BLaER1 treated with 17β-estradiol and CSF1 and Interleukin-3, amounts not matched to agents 10 nM and 100 nM (cell line): ENCODE data around the gene WDR45B.

Experiments used
- H3K27ac ChIP-seq, 11 experiments: shearing (Covaris generic); formaldehyde crosslinking; 2 replicates each; pipeline ENCODE4 v1.8.1; 2022
- H3K27me3 ChIP-seq, 11 experiments: shearing (Covaris generic); formaldehyde crosslinking; 2 replicates each; pipeline ENCODE4 v1.8.1; 2022
- H3K36me3 ChIP-seq, 11 experiments: shearing (Covaris generic); formaldehyde crosslinking; 2 replicates each; pipeline ENCODE4 v1.8.1; 2022
- H3K4me1 ChIP-seq, 10 experiments: shearing (Covaris generic); formaldehyde crosslinking; 2 replicates each; pipeline ENCODE4 v1.8.1; 2022
- H3K4me2 ChIP-seq, 11 experiments: shearing (Covaris generic); formaldehyde crosslinking; 2 replicates each; pipeline ENCODE4 v1.8.1; 2022
- H3K4me3 ChIP-seq, 10 experiments: shearing (Covaris generic); formaldehyde crosslinking; 2 replicates each; pipeline ENCODE4 v1.8.1; 2022
- H3K9ac ChIP-seq, 11 experiments: shearing (Covaris generic); formaldehyde crosslinking; 2 replicates each; pipeline ENCODE4 v1.8.1; 2022
- H3K9me3 ChIP-seq, 11 experiments: shearing (Covaris generic); formaldehyde crosslinking; replicated peaks in 1 of 11; 2 replicates each; pipeline ENCODE4 v1.8.1; 2022
- H4K20me1 ChIP-seq, 11 experiments: shearing (Covaris generic); formaldehyde crosslinking; 2 replicates each; pipeline ENCODE4 v1.8.1; 2022
- Cebpa-rat ChIP-seq, 11 experiments: shearing (Covaris generic); IDR thresholded peaks; 2 replicates each; pipeline ENCODE4 v1.8.1; 2022

WDR45B gene

DNA sequence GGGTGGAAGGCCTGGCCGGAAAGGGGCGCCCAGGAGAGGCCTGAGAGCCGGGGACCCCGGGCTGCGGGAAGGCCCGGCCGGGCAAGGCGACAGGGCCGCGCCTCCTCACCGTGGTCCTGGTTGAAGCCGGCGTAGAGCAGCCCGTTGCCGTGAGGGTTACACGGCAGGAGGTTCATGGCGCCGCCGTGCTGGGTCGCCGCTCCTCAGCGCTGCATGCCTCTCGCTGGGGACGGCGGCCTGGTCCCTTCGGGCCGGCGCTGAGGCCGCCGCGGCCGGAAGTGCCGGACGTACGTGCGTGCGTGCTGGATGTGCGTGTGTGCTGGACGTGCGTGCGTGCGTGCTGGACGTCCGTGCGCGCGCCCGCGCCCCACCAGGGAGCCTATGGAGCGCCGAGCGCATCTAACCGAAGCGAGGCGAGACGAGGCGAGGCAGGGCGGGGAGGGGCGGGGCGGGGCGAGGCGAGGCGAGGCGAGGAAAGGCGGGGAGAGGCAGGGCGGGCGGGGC lies at the start of gene WDR45B:
WDR45B (minus strand) TSS at position 280 of the 504 bp plus-strand sequence; CDS start at position 176, 104 bp downstream.
- no peaks in the 10 kb centered on the region for H3K27me3 ChIP-seq
- H3K36me3 ChIP-seq, result peaks cover 15 to 33% (median 24%) of the 10 kb centered on the region in 11 experiments
- H3K9ac ChIP-seq, result peak within 1 kb of the TSS; percentile 93 to 99 (median 96)
- H3K4me2 ChIP-seq, result peak within 1 kb of the TSS; percentile 92 to 100 (median 98)
- H3K9me3 ChIP-seq, result no peaks in the 10 kb centered on the region
- H3K27ac ChIP-seq, result peak within 1 kb of the TSS; percentile 88 to 96 (median 94)
- H3K4me3 ChIP-seq, result peak within 1 kb of the TSS; percentile 81 to 100 (median 96)
- TF ChIP-seq Cebpa-rat (IDR thresholded peaks at IDR 0.05), result no peak
- peaks cover 45 to 50% (median 49%) of the 10 kb centered on the region in 11 experiments; a peak in 21 of 22 replicates for H4K20me1 ChIP-seq
- peaks cover 26 to 35% (median 31%) of the 10 kb centered on the region in 10 experiments for H3K4me1 ChIP-seq

- Histone ChIP-seq H3K27me3 (peaks cover 25 to 50% (median 31%) of the 10 kb centered on the region in 11 experiments), H3K36me3 (peaks cover 0 to 28% (median 12%) of the 10 kb centered on the region in 11 experiments; a peak in 12 of 22 replicates), H3K4me2 (peak overlapping the region; percentile 89 to 96 (median 94)), H3K4me3 (peak overlapping the region; percentile 56 to 76 (median 64)), H3K9ac (peak overlapping the region; percentile 42 to 78 (median 66); a peak in 21 of 22 replicates), H4K20me1 (peaks cover 0 to 18% (median 12%) of the 10 kb centered on the region in 11 experiments; a peak in 10 of 22 replicates), H3K27ac (no peak overlapping the region; a peak in 1 of 22 replicates), H3K4me1 (peaks cover 7 to 38% (median 23%) of the 10 kb centered on the region in 10 experiments; a peak in 19 of 20 replicates), H3K9me3 (peaks cover 32 to 43% (median 40%) of the 10 kb centered on the region in 11 experiments)
- no peak for TF ChIP-seq Cebpa-rat (IDR thresholded peaks at IDR 0.05)
Observed at GRCh38 chr17:82697808-82698064, 49.5 kb upstream of the WDR45B start.

GRCh38 chr17:82696916-82697807 lies 48.9 kb upstream of the WDR45B start:
- H4K20me1 ChIP-seq, result peaks cover 0 to 18% (median 12%) of the 10 kb centered on the region in 11 experiments; a peak in 10 of 22 replicates
- H3K9ac ChIP-seq, result peak overlapping the region; percentile 42 to 78 (median 66); a peak in 21 of 22 replicates
- H3K4me1 ChIP-seq, result peaks cover 7 to 38% (median 27%) of the 10 kb centered on the region in 10 experiments; a peak in 19 of 20 replicates
- no peak overlapping the region; a peak in 1 of 22 replicates for H3K27ac ChIP-seq
- H3K4me2 ChIP-seq, result peak overlapping the region; percentile 89 to 96 (median 94)
- peaks cover 25 to 50% (median 31%) of the 10 kb centered on the region in 11 experiments for H3K27me3 ChIP-seq
- peaks cover 0 to 28% (median 12%) of the 10 kb centered on the region in 11 experiments; a peak in 12 of 22 replicates for H3K36me3 ChIP-seq
- H3K9me3 ChIP-seq, result peaks cover 32 to 43% (median 40%) of the 10 kb centered on the region in 11 experiments
- H3K4me3 ChIP-seq, result peak overlapping the region; percentile 56 to 76 (median 64)
- no peak for TF ChIP-seq Cebpa-rat (IDR thresholded peaks at IDR 0.05)

- peaks cover 11 to 45% (median 36%) of the 10 kb centered on the region in 10 experiments for H3K4me1 ChIP-seq
- TF ChIP-seq Cebpa-rat (IDR thresholded peaks at IDR 0.05), result no peak
Observed at GRCh38 chr17:82696259-82696658, 48.0 kb upstream of the WDR45B start.

DNA sequence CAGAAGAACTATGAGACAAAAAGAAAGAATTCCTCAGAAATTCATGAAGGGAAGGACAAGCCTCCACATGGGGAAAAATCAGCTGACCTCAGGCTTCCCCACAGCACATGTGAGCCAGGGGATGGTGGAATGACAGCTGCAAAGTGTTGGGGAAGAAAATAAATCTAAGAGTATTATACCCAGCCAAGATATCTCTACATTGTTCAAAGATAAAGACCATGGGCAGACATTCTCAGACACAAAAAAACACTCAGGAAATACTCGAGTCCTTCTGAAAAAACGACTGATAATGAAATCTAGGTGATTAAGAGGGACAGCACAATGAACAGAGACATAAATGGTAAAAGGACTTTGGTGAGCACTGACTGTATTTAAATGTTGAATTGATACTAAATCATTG lies 46.4 kb upstream of the WDR45B start:
- Histone ChIP-seq H3K36me3 (peaks cover 0 to 28% (median 12%) of the 10 kb centered on the region in 11 experiments; a peak in 12 of 22 replicates), H3K27me3 (peaks cover 25 to 44% (median 31%) of the 10 kb centered on the region in 11 experiments), H3K4me3 (peak overlapping the region in 1 of 10 experiments; percentile 19; a peak in 2 of 20 replicates), H3K4me1 (peaks cover 19 to 54% (median 50%) of the 10 kb centered on the region in 10 experiments), H3K4me2 (no peak overlapping the region), H3K9me3 (peaks cover 32 to 43% (median 40%) of the 10 kb centered on the region in 11 experiments), H3K27ac (no peak overlapping the region), H3K9ac (no peak overlapping the region), H4K20me1 (peaks cover 0 to 25% (median 13%) of the 10 kb centered on the region in 11 experiments; a peak in 10 of 22 replicates)
- TF ChIP-seq Cebpa-rat (IDR thresholded peaks at IDR 0.05), result no peak

More at GRCh38 chr17:82696259-82696658, 48.0 kb upstream of the WDR45B start:
- peak overlapping the region in 1 of 10 experiments; percentile 6; a peak in 1 of 20 replicates for H3K4me3 ChIP-seq
- H3K9ac ChIP-seq, result no peak overlapping the region
- no peak overlapping the region for H3K27ac ChIP-seq
- peaks cover 0 to 18% (median 12%) of the 10 kb centered on the region in 11 experiments; a peak in 10 of 22 replicates for H4K20me1 ChIP-seq
- H3K36me3 ChIP-seq, result peaks cover 0 to 28% (median 12%) of the 10 kb centered on the region in 11 experiments; a peak in 12 of 22 replicates
- peaks cover 32 to 43% (median 40%) of the 10 kb centered on the region in 11 experiments for H3K9me3 ChIP-seq
- H3K27me3 ChIP-seq, result peaks cover 25 to 50% (median 31%) of the 10 kb centered on the region in 11 experiments
- no peak overlapping the region for H3K4me2 ChIP-seq

DNA sequence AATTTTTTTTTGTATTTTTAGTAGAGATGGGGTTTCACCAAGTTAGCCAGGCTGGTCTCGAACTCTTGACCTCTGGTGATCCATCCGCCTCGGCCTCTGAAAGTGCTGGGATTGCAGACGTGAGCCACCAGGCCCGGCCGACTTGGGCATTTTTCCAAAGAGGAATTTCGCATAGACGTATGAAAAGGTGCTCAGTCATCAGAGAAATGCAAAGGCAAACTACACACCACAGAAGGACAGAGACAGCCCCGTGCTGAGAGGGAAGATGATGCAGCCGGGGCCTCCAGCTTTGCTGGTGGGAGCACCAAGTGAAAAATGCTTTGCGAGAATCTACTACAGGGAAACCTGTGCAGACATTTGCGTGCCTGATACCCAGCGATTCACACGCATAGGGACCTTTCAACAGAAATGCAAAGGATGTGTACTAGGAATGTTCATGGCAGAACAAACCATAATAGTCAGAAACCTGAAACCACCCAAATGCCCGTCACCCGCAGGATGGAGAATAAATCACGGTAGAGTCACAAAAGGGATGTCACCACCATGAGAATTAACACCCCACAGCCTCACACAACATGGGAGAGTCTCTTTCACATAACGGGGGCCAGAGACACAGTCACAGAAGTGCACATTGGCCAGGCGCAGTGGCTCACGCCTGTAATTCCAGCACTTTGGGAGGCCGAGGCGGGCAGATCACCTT lies 45.1 kb upstream of the WDR45B start:
- Histone ChIP-seq H3K9me3 (peaks cover 32 to 43% (median 40%) of the 10 kb centered on the region in 11 experiments), H4K20me1 (peaks cover 0 to 23% (median 13%) of the 10 kb centered on the region in 11 experiments; a peak in 10 of 22 replicates), H3K4me2 (peak overlapping the region in 3 of 11 experiments; percentile 87 to 94 (median 88); a peak in 5 of 22 replicates), H3K36me3 (peaks cover 0 to 28% (median 12%) of the 10 kb centered on the region in 11 experiments; a peak in 12 of 22 replicates), H3K4me1 (peaks cover 19 to 54% (median 45%) of the 10 kb centered on the region in 10 experiments), H3K27ac (no peak overlapping the region), H3K9ac (no peak overlapping the region), H3K27me3 (peaks cover 25 to 37% (median 31%) of the 10 kb centered on the region in 11 experiments), H3K4me3 (no peak overlapping the region)
- no peak for TF ChIP-seq Cebpa-rat (IDR thresholded peaks at IDR 0.05)

DNA sequence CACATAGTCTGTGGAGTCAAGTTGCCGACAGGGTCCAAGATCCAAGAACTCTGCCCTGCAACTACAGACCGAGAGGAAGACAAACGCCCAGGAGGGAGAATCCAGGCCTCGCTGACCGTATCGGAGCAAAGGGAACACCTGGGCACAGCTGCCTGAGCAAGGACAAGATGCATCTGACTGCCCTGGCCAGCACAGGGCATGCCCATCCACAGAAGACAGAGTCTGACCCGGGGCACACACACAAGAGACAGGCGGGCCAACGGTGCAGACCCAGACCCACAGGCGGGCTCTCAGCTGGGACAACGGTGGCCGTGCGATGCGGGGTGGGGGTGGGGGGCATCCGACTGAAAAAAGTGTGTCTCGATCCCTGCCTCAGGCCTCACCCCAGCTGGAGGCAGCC lies 44.0 kb upstream of the WDR45B start:
- H3K27ac ChIP-seq, result no peak overlapping the region
- peaks cover 0 to 28% (median 12%) of the 10 kb centered on the region in 11 experiments; a peak in 12 of 22 replicates for H3K36me3 ChIP-seq
- H3K4me2 ChIP-seq, result peak overlapping the region in 9 of 11 experiments; percentile 42 to 94 (median 86); a peak in 18 of 22 replicates
- H3K9me3 ChIP-seq, result peaks cover 32 to 43% (median 40%) of the 10 kb centered on the region in 11 experiments
- no peak overlapping the region for H3K4me3 ChIP-seq
- peaks cover 0 to 16% (median 6%) of the 10 kb centered on the region in 11 experiments; a peak in 9 of 22 replicates for H4K20me1 ChIP-seq
- peaks cover 12 to 49% (median 36%) of the 10 kb centered on the region in 10 experiments for H3K4me1 ChIP-seq
- H3K9ac ChIP-seq, result no peak overlapping the region
- no peak for TF ChIP-seq Cebpa-rat (IDR thresholded peaks at IDR 0.05)
- peaks cover 16 to 28% (median 22%) of the 10 kb centered on the region in 11 experiments for H3K27me3 ChIP-seq

- H3K9ac ChIP-seq, result no peak overlapping the region
- H3K36me3 ChIP-seq, result peaks cover 0 to 28% (median 12%) of the 10 kb centered on the region in 11 experiments; a peak in 12 of 22 replicates
- peaks cover 32 to 38% (median 35%) of the 10 kb centered on the region in 11 experiments for H3K9me3 ChIP-seq
- H3K4me1 ChIP-seq, result peaks cover 12 to 45% (median 34%) of the 10 kb centered on the region in 10 experiments
- H3K4me3 ChIP-seq, result no peak overlapping the region
- peak overlapping the region; percentile 60 to 94 (median 86) for H3K4me2 ChIP-seq
- TF ChIP-seq Cebpa-rat (IDR thresholded peaks at IDR 0.05), result no peak
- H3K27ac ChIP-seq, result no peak overlapping the region
- H3K27me3 ChIP-seq, result peaks cover 10 to 22% (median 17%) of the 10 kb centered on the region in 11 experiments
- peaks cover 0 to 11% (median under 1%) of the 10 kb centered on the region in 11 experiments; a peak in 5 of 22 replicates for H4K20me1 ChIP-seq
Observed at GRCh38 chr17:82691714-82692113, 43.5 kb upstream of the WDR45B start.
